Measurements from ENCODE around the gene IL1B.

DNA sequence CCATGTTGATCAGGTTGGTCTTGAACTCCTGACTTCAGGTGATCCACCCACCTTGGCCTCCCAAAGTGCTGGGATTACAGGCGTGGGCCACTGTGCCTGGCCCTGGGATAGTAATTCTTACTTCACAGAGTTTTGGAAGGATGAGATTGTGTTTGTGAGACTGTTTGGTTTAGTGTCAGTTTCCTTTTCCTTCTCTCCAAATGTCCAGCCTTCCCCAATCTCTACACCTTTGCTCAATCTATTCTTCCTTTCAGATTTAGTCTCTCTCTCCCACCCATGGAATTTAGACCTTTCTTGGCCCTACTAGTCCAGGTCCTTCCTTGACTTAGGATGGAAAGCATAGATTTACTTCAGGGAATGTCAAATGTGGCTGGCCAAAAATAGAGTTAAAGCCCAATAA lies 40.1 kb downstream of the IL1B start:
- TF ChIP-seq, protein P1, sequence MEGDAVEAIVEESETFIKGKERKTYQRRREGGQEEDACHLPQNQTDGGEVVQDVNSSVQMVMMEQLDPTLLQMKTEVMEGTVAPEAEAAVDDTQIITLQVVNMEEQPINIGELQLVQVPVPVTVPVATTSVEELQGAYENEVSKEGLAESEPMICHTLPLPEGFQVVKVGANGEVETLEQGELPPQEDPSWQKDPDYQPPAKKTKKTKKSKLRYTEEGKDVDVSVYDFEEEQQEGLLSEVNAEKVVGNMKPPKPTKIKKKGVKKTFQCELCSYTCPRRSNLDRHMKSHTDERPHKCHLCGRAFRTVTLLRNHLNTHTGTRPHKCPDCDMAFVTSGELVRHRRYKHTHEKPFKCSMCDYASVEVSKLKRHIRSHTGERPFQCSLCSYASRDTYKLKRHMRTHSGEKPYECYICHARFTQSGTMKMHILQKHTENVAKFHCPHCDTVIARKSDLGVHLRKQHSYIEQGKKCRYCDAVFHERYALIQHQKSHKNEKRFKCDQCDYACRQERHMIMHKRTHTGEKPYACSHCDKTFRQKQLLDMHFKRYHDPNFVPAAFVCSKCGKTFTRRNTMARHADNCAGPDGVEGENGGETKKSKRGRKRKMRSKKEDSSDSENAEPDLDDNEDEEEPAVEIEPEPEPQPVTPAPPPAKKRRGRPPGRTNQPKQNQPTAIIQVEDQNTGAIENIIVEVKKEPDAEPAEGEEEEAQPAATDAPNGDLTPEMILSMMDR (IDR thresholded peaks at IDR 0.05): no peak
- TF ChIP-seq POLR2A (IDR thresholded peaks at IDR 0.05): no peak

Measured in right lobe of liver (tissue), 4 donors.